SU-DHL-6 (cell line): ENCODE data around the gene SMAP2.

Source experiments
- CTCF ChIP-seq: fragments of 200-600 bp; sonication (generic); IDR thresholded peaks from one replicate; pipeline ENCODE4 v1.5.1; 2017; ENCODE audit warnings: antibody characterized with exemption, mild to moderate bottlenecking, low read length, moderate library complexity; ENCODE audit not compliant: insufficient read depth, poor library complexity, severe bottlenecking
- EZH2phosphoT487 ChIP-seq: fragments of 200-600 bp; sonication (generic), shearing (Covaris generic); conservative IDR thresholded peaks from 2 replicates; pipeline ENCODE4 v1.6.1; 2018; ENCODE audit warnings: mild to moderate bottlenecking, antibody characterized with exemption, low read length, moderate library complexity, mixed read lengths

DNA sequence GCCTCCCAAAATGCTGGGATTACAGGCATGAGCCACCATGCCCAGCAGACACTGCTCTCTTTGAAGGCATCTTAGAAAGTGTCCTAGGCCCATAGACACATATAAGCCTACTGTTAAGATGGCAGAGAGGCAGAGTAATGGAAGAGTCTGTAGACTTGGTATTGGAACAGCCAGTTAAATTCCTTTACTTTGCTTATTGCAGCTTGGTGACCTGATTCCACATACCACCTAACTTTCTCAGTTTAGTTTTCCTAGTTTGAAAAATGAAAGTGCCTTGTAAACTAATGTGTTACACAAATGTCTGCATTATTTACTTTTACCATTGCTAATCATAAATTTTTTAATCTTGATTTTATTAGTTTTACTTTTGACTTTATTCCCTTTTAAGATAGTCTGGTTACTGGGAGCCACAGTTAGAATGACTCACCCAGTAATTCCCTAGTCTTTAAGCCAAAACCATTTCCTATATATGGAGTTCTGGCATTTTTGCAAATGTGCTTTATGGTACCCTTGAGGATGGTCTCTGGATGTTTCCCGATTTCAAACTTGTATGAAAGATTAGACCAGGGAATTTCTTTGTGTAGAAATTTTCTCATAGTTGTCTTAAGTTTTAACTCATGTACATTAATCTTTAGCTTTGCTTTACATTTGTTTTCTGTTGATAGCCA, 6.4 kb downstream of the SMAP2 start:
- TF ChIP-seq CTCF (no peak), EZH2phosphoT487 (no peak)
